Heart left ventricle (tissue), 13 donors: ENCODE measurements around the gene SAP30BP.

Source experiments
- POLR2A ChIP-seq, 2 donors: fragments of 450-650 bp; IDR thresholded peaks; one replicate each; pipeline ENCODE4 v1.6.1; 2017; ENCODE audit warnings: antibody characterized with exemption in 2 of 2, mild to moderate bottlenecking in 2 of 2, moderate library complexity in 2 of 2
- TF ChIP-seq, protein P1 (sequence below), 12 donors: fragments of 200-600 bp; sonication (generic) in 4 of 12; IDR thresholded peaks; one replicate each; pipeline versions ENCODE4 v1.5.0 to v1.8.0; 2018 to 2022; ENCODE audit warnings: antibody characterized with exemption in 12 of 12, mild to moderate bottlenecking in 5 of 12
- donor health status: ischemic (EF 13 %, LVEDD 7.1; RV severe dilation, severe dysfunction).
- donor health status: DM: no; HTN: yes; CAD: no.
- donor health status: DM: no; HTN: no; CAD: no.
- donor health status: ischemic (EF 25% LVEDD 6.9; RV normal size, moderate dysfunction).
- donor health status: ischemic (EF 25% LVEDD 5.7; RV mildly dilated, moderate dysfunction).
- donor health status: ischemic (EF 35%, LVEDD 5.7; RV mildly dilated, moderate dysfunction).
- donor health status: nonischemic (EF 11% LVEDD 7.7; RV severe dilation, severe dysfunction).
- donor health status: DM: yes; HTN: yes; CAD: no.
- donor health status: PGD.
- donor health status: ischemic (EF 29% LVEDD 5.4; RV normal size, mild dysfunction).
- donor health status: nonischemic (EF 23%, LVEDD 6.1; RV moderate dilation, normal function).

DNA sequence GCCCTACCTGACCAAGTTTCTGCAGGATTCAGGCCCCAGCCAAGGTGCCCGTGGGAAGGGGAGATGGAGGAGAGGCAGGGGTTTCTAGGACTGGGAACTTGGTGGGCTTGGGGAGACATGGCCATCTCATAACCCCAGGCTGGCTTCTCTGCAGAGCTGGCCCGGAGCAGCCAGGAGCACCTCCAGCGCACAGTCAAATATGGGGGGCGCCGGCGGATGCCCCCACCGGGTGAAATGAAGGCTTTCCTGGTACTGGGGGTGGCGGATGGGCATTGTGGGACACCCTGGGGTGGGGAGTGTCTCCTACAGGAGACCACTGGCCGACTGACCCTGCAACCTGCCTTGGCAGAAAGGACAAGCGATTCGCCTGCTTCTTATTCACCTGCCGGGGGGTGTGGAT lies 43.1 kb upstream of the SAP30BP start:
- TF ChIP-seq, protein P1, sequence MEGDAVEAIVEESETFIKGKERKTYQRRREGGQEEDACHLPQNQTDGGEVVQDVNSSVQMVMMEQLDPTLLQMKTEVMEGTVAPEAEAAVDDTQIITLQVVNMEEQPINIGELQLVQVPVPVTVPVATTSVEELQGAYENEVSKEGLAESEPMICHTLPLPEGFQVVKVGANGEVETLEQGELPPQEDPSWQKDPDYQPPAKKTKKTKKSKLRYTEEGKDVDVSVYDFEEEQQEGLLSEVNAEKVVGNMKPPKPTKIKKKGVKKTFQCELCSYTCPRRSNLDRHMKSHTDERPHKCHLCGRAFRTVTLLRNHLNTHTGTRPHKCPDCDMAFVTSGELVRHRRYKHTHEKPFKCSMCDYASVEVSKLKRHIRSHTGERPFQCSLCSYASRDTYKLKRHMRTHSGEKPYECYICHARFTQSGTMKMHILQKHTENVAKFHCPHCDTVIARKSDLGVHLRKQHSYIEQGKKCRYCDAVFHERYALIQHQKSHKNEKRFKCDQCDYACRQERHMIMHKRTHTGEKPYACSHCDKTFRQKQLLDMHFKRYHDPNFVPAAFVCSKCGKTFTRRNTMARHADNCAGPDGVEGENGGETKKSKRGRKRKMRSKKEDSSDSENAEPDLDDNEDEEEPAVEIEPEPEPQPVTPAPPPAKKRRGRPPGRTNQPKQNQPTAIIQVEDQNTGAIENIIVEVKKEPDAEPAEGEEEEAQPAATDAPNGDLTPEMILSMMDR (IDR thresholded peaks at IDR 0.05) = no peak
- TF ChIP-seq POLR2A (IDR thresholded peaks at IDR 0.05) = no peak
